Measurements from ENCODE around the gene RPL22.

Gene RPL22

GRCh38 chr1:6205849-6206519, 6.6 kb upstream of the RPL22 start, which contains the start of gene RNF207:
RNF207 (plus strand) TSS chr1:6206119; CDS start chr1:6206536, 417 bp downstream.
- in situ Hi-C loops (cut with MboI; ENCODE audit: low sequenced_read_pairs), result no loop called here

GRCh38 chr1:6202256-6202655, 2.9 kb upstream of the RPL22 start:
- in situ Hi-C loops (cut with MboI; ENCODE audit: low sequenced_read_pairs), result no loop called here

GRCh38 chr1:6200188-6200809, 904 bp upstream of the RPL22 start:
- in situ Hi-C loops (cut with MboI; ENCODE audit: low sequenced_read_pairs), result no loop called here

- in situ Hi-C loops (cut with MboI; ENCODE audit: low sequenced_read_pairs), result no loop called here
These were observed 623 bp downstream of the RPL22 start for GRCh38 chr1:6198646-6199297.

GRCh38 chr1:6197746-6198427, 1.5 kb downstream of the RPL22 start:
- in situ Hi-C loops (cut with MboI; ENCODE audit: low sequenced_read_pairs), result no loop called here

GRCh38 chr1:6191968-6192367, 7.4 kb downstream of the RPL22 start:
- in situ Hi-C loops (cut with MboI; ENCODE audit: low sequenced_read_pairs), result no loop called here

GRCh38 chr1:6188466-6188865, 10.9 kb downstream of the RPL22 start:
- in situ Hi-C loops (cut with MboI; ENCODE audit: low sequenced_read_pairs), result loop anchor here (10.0 kb wide), 1 partner anchor 74 kb away; no protein-coding TSS in a partner anchor

GRCh38 chr1:6185635-6186382, 13.6 kb downstream of the RPL22 start:
- in situ Hi-C loops (cut with MboI; ENCODE audit: low sequenced_read_pairs), result loop anchor here (10.0 kb wide), 1 partner anchor 71 kb away; no protein-coding TSS in a partner anchor

- in situ Hi-C loops (cut with MboI; ENCODE audit: low sequenced_read_pairs), result loop anchor here (10.0 kb wide), 1 partner anchor 70 kb away; no protein-coding TSS in a partner anchor
These were observed 14.2 kb downstream of the RPL22 start for GRCh38 chr1:6185151-6185550.

GRCh38 chr1:6184083-6184783, 15.2 kb downstream of the RPL22 start:
- in situ Hi-C loops (cut with MboI; ENCODE audit: low sequenced_read_pairs), result loop anchor here (10.0 kb wide), 1 partner anchor 69 kb away; no protein-coding TSS in a partner anchor

GRCh38 chr1:6183520-6183989, 15.8 kb downstream of the RPL22 start:
- in situ Hi-C loops (cut with MboI; ENCODE audit: low sequenced_read_pairs), result loop anchor here (10.0 kb wide), 1 partner anchor 69 kb away; no protein-coding TSS in a partner anchor

- in situ Hi-C loops (cut with MboI; ENCODE audit: low sequenced_read_pairs), result loop anchor here (10.0 kb wide), 1 partner anchor 67 kb away; no protein-coding TSS in a partner anchor
These were observed 18.0 kb downstream of the RPL22 start for GRCh38 chr1:6181347-6181770.

GRCh38 chr1:6180707-6181311, 18.6 kb downstream of the RPL22 start:
- in situ Hi-C loops (cut with MboI; ENCODE audit: low sequenced_read_pairs), result loop anchor here (10.0 kb wide), 1 partner anchor 66 kb away; no protein-coding TSS in a partner anchor

- in situ Hi-C loops (cut with MboI; ENCODE audit: low sequenced_read_pairs), result loop anchor here (10.0 kb wide), 1 partner anchor 65 kb away; no protein-coding TSS in a partner anchor
These were observed 19.1 kb downstream of the RPL22 start, which contains the start of gene CHD5 for GRCh38 chr1:6180268-6180706. CHD5 (minus strand) TSS chr1:6180321; CDS start chr1:6180023, 298 bp downstream.

GRCh38 chr1:6179564-6180175, 19.7 kb downstream of the RPL22 start:
- in situ Hi-C loops (cut with MboI; ENCODE audit: low sequenced_read_pairs), result loop anchor here (10.0 kb wide), 1 partner anchor 65 kb away; no protein-coding TSS in a partner anchor

GRCh38 chr1:6178751-6179563, 20.4 kb downstream of the RPL22 start:
- in situ Hi-C loops (cut with MboI; ENCODE audit: low sequenced_read_pairs), result no loop called here

- in situ Hi-C loops (cut with MboI; ENCODE audit: low sequenced_read_pairs), result no loop called here
These were observed 21.6 kb downstream of the RPL22 start for GRCh38 chr1:6177681-6178380.
